Measurements from ENCODE around the gene COIL.

- TF ChIP-seq EZH2 (IDR thresholded peaks at IDR 0.05; ENCODE audit: insufficient read depth, poor library complexity, severe bottlenecking) (no peak), EZH2phosphoT487 (IDR thresholded peaks at IDR 0.05; ENCODE audit: insufficient read depth, low read depth) (no peak)
Observed at GRCh38 chr17:57010487-57010886, 49.6 kb upstream of the COIL start.

All from GM23248 (cell line).